K562 (cell line): ENCODE results near the gene SMCO1. TPM values are rescaled to one million over a fixed set of nuclear protein-coding genes. Genes with fewer than 3 reads are reported as not detected.

Source experiments
- ARID1B ChIP-seq: fragments of 450-650 bp; IDR thresholded peaks from 2 replicates; pipeline ENCODE4 v1.6.1; 2016; ENCODE audit warnings: antibody characterized with exemption, mild to moderate bottlenecking, inconsistent platforms
- FOXK1 ChIP-seq: sonication (generic); formaldehyde crosslinking; IDR thresholded peaks from 2 replicates; pipeline ENCODE4 v1.8.0; 2022; ENCODE audit warnings: missing genetic modification reagents, mild to moderate bottlenecking, borderline replicate concordance
- GTF2F1 ChIP-seq: IDR thresholded peaks from 2 replicates; pipeline ENCODE4 v1.6.1; 2011; ENCODE audit warnings: low read depth, low read length, improper control_type of control experiment
- HDAC8 ChIP-seq: fragments of 450-650 bp; IDR thresholded peaks from 2 replicates; pipeline ENCODE4 v1.6.1; 2016; ENCODE audit warnings: mild to moderate bottlenecking, missing genetic modification characterization, moderate library complexity, missing compliant biosample characterization
- HMG20A ChIP-seq: fragments of 450-650 bp; formaldehyde crosslinking; conservative IDR thresholded peaks from 2 replicates; pipeline ENCODE4 v1.4.0; 2020; ENCODE audit warnings: mild to moderate bottlenecking, mixed read lengths
- LCOR ChIP-seq: sonication (generic); formaldehyde crosslinking; IDR thresholded peaks from 2 replicates; pipeline ENCODE4 v1.8.0; 2022; ENCODE audit warnings: mild to moderate bottlenecking, missing genetic modification reagents
- MTA3 ChIP-seq: fragments of 450-650 bp; formaldehyde crosslinking; IDR thresholded peaks from 2 replicates; pipeline ENCODE4 v1.6.1; 2017; ENCODE audit warnings: mild to moderate bottlenecking, borderline replicate concordance
- NCOA6 ChIP-seq: fragments of 450-650 bp; IDR thresholded peaks from 2 replicates; pipeline ENCODE4 v1.6.1; 2017; ENCODE audit warnings: mild to moderate bottlenecking
- NRF1 ChIP-seq, 2 experiments: fragments of 450-650 bp; IDR thresholded peaks in 1 of 2; conservative IDR thresholded peaks in 1 of 2; 2 replicates each; pipeline ENCODE4 v1.6.1; 2014; ENCODE audit warnings: mild to moderate bottlenecking in 2 of 2
- PYGO2 ChIP-seq: fragments of 450-650 bp; IDR thresholded peaks from 2 replicates; pipeline ENCODE4 v1.6.1; 2016; ENCODE audit warnings: mild to moderate bottlenecking, missing genetic modification characterization, moderate library complexity, missing compliant biosample characterization
- RBBP5 ChIP-seq: fragments of 200-600 bp; sonication (generic); IDR thresholded peaks from 2 replicates; pipeline ENCODE4 v1.6.1; 2012; ENCODE audit warnings: borderline replicate concordance, mild to moderate bottlenecking, low read length, control low read depth, inconsistent platforms; ENCODE audit not compliant: insufficient read depth, poor library complexity, severe bottlenecking
- RFX7 ChIP-seq: fragments of 250-450 bp; sonication (Bioruptor Pico); IDR thresholded peaks from 2 replicates; pipeline ENCODE4 v1.5.1; 2021; ENCODE audit warnings: mild to moderate bottlenecking
- TAF1 ChIP-seq: IDR thresholded peaks from 2 replicates; pipeline ENCODE4 v1.6.1; 2011; ENCODE audit warnings: mild to moderate bottlenecking, low read length, moderate library complexity; ENCODE audit not compliant: insufficient read depth, control insufficient read depth, severe bottlenecking; ENCODE audit errors: extremely low read depth
- TEAD1 ChIP-seq, 2 experiments: fragments of 450-650 bp in 1 of 2; sonication (generic) in 1 of 2; formaldehyde crosslinking; IDR thresholded peaks; 2 replicates each; pipeline versions ENCODE4 v1.4.0 to v1.8.0; 2020 to 2022; ENCODE audit warnings: mild to moderate bottlenecking in 2 of 2, missing genetic modification reagents in 1 of 2
- TFAM ChIP-seq: fragments of 250-450 bp; sonication (Bioruptor Pico); conservative IDR thresholded peaks from 2 replicates; pipeline ENCODE4 v1.5.0; 2021; ENCODE audit warnings: mild to moderate bottlenecking, moderate library complexity
- ZKSCAN8 ChIP-seq: fragments of 200-800 bp; sonication (Bioruptor generic); IDR thresholded peaks from 2 replicates; pipeline ENCODE4 v1.6.1; 2016; ENCODE audit warnings: missing genetic modification characterization, missing compliant biosample characterization
- ZNF212 ChIP-seq: fragments of 450-650 bp; formaldehyde crosslinking; IDR thresholded peaks from 2 replicates; pipeline ENCODE4 v1.4.0; 2020; ENCODE audit warnings: mild to moderate bottlenecking
- ZNF23 ChIP-seq: fragments of 250-450 bp; sonication (Bioruptor Pico); IDR thresholded peaks from 2 replicates; pipeline ENCODE4 v1.4.0; 2020; ENCODE audit warnings: mild to moderate bottlenecking
- polyA plus RNA-seq, 8 experiments: library from polyadenylated mRNA; depleted of rRNA in 4 of 8; stranded (reverse) in 5 of 8; unstranded in 3 of 8; fragments of >200 nt; fragmentation: Nextera tagmentation in 2 of 8; fragmentation: Illumina TruSeq in 1 of 8; extraction: Ambion mirVana in 2 of 8; extraction: Trizol in 1 of 8; gene quantifications; 2 replicates each; pipeline versions ENCODE4 v1.2.1 to v1.2.3, GENCODE V29; 2011 to 2014; ENCODE audit warnings: inconsistent platforms in 1 of 8, missing spikeins in 1 of 8
- total RNA-seq, 7 experiments: library from RNA; depleted of rRNA in 6 of 7; stranded (reverse); fragments of >200 nt in 6 of 7; fragmentation: Illumina TruSeq in 2 of 7; extraction: Trizol in 2 of 7; gene quantifications; 2 replicates each; pipeline versions ENCODE4 v1.2.1 to v1.2.3, GENCODE V29; 2011 to 2021; ENCODE audit warnings: low replicate concordance in 1 of 7
- TF ChIP-seq, protein P1 (sequence below): sonication (generic); formaldehyde crosslinking; IDR thresholded peaks from 2 replicates; pipeline ENCODE4 v1.8.0; 2023; ENCODE audit warnings: missing genetic modification reagents, mild to moderate bottlenecking, borderline replicate concordance
- TF ChIP-seq, protein P2 (sequence below): sonication (generic); formaldehyde crosslinking; IDR thresholded peaks from 2 replicates; pipeline ENCODE4 v1.8.0; 2023; ENCODE audit warnings: mild to moderate bottlenecking, missing genetic modification reagents

Gene SMCO1
- total and polyA plus RNA-seq, 9 of the 15 experiments (the other 6 are each of a cell fraction or from before 2014, with no cell fraction given), result 0.05 to 0.35 (median 0.12) TPM; not detected in 5

DNA sequence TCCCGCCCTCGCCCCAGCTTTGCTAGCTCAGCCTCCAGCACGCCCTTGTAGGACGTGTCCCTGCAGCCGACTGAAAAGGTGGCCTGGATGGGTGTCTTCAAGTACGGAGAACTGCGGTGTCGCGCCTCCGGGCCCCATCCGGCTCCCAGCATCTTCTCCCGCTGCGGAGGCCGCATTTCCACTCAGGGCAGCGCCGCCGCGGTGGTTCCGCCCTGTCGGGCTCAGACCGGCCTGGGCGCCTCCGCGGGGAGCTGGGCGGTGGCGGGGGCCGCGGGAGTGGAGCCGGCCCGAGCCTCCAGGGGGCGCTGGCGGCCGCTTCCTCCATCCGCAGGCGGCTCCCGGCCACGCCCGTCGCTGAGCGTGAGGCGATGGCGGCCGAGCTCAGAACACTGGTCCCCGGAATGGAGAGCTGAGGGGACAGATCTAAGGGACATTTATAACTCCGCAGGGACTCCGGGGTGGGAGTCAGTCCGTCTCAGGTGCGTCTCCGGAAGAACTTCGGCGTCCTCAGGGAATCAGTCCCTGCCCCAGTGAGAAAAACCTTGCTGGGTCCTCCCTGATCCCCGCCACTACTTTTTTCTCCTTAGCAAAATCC, 13.6 kb upstream of the SMCO1 start (continued):
- TF ChIP-seq, protein P1, sequence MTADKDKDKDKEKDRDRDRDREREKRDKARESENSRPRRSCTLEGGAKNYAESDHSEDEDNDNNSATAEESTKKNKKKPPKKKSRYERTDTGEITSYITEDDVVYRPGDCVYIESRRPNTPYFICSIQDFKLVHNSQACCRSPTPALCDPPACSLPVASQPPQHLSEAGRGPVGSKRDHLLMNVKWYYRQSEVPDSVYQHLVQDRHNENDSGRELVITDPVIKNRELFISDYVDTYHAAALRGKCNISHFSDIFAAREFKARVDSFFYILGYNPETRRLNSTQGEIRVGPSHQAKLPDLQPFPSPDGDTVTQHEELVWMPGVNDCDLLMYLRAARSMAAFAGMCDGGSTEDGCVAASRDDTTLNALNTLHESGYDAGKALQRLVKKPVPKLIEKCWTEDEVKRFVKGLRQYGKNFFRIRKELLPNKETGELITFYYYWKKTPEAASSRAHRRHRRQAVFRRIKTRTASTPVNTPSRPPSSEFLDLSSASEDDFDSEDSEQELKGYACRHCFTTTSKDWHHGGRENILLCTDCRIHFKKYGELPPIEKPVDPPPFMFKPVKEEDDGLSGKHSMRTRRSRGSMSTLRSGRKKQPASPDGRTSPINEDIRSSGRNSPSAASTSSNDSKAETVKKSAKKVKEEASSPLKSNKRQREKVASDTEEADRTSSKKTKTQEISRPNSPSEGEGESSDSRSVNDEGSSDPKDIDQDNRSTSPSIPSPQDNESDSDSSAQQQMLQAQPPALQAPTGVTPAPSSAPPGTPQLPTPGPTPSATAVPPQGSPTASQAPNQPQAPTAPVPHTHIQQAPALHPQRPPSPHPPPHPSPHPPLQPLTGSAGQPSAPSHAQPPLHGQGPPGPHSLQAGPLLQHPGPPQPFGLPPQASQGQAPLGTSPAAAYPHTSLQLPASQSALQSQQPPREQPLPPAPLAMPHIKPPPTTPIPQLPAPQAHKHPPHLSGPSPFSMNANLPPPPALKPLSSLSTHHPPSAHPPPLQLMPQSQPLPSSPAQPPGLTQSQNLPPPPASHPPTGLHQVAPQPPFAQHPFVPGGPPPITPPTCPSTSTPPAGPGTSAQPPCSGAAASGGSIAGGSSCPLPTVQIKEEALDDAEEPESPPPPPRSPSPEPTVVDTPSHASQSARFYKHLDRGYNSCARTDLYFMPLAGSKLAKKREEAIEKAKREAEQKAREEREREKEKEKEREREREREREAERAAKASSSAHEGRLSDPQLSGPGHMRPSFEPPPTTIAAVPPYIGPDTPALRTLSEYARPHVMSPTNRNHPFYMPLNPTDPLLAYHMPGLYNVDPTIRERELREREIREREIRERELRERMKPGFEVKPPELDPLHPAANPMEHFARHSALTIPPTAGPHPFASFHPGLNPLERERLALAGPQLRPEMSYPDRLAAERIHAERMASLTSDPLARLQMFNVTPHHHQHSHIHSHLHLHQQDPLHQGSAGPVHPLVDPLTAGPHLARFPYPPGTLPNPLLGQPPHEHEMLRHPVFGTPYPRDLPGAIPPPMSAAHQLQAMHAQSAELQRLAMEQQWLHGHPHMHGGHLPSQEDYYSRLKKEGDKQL, result 0 out of 2 replicates have a peak, but pooled peaks have one; percentile 60
- TF ChIP-seq HMG20A, result no peak
- TF ChIP-seq RBBP5, result peak; percentile 59
- no peak for TF ChIP-seq ARID1B
- no peak for TF ChIP-seq ZNF23 (CRISPR knock-in tag)
- TF ChIP-seq NCOA6, result no peak
- TF ChIP-seq PYGO2 (tag), result no peak
- no peak for TF ChIP-seq GTF2F1
- peak; percentile 74 for TF ChIP-seq MTA3
- TF ChIP-seq HDAC8 (tag), result 0 out of 2 replicates have a peak, but pooled peaks have one; percentile 40
- TF ChIP-seq, protein P2, sequence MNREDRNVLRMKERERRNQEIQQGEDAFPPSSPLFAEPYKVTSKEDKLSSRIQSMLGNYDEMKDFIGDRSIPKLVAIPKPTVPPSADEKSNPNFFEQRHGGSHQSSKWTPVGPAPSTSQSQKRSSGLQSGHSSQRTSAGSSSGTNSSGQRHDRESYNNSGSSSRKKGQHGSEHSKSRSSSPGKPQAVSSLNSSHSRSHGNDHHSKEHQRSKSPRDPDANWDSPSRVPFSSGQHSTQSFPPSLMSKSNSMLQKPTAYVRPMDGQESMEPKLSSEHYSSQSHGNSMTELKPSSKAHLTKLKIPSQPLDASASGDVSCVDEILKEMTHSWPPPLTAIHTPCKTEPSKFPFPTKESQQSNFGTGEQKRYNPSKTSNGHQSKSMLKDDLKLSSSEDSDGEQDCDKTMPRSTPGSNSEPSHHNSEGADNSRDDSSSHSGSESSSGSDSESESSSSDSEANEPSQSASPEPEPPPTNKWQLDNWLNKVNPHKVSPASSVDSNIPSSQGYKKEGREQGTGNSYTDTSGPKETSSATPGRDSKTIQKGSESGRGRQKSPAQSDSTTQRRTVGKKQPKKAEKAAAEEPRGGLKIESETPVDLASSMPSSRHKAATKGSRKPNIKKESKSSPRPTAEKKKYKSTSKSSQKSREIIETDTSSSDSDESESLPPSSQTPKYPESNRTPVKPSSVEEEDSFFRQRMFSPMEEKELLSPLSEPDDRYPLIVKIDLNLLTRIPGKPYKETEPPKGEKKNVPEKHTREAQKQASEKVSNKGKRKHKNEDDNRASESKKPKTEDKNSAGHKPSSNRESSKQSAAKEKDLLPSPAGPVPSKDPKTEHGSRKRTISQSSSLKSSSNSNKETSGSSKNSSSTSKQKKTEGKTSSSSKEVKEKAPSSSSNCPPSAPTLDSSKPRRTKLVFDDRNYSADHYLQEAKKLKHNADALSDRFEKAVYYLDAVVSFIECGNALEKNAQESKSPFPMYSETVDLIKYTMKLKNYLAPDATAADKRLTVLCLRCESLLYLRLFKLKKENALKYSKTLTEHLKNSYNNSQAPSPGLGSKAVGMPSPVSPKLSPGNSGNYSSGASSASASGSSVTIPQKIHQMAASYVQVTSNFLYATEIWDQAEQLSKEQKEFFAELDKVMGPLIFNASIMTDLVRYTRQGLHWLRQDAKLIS (CRISPR knock-in tag), result peak; percentile 72; the same call in 1 of the 2 replicates
- TF ChIP-seq RFX7 (CRISPR knock-in tag), result no peak
- 0 out of 2 replicates have a peak, but pooled peaks have one; percentile 68 for TF ChIP-seq LCOR (CRISPR knock-in tag)
- peak in 1 of 2 experiments; percentile 75; a peak in 2 of 4 replicates for TF ChIP-seq TEAD1 (CRISPR knock-in tag; IDR thresholded peaks at IDR 0.05)
- no peak for TF ChIP-seq ZNF212 (CRISPR knock-in tag)
- TF ChIP-seq TFAM (CRISPR knock-in tag), result no peak
- peak; percentile 74 for TF ChIP-seq TAF1
- TF ChIP-seq FOXK1 (CRISPR knock-in tag), result no peak
- peak; percentile 48 to 56; a peak in 3 of 4 replicates for TF ChIP-seq NRF1 (conservative IDR thresholded peaks at IDR 0.05 in 1 of 2, IDR thresholded peaks at IDR 0.05 in 1 of 2)
- no peak for TF ChIP-seq ZKSCAN8 (CRISPR knock-in tag)
